K562 (cell line): ENCODE measurements around the gene EML6. TPM values are rescaled to one million over a fixed set of nuclear protein-coding genes. Genes with fewer than 3 reads are reported as not detected.
A peak's percentile ranks its signal among the peaks of the same experiment; 100 is the strongest.

Source experiments
- ATAC-seq: fragments of 200-7000 bp; cut with Tn5 transposase; 3 replicates; pipeline ENCODE4 v1.9.1; 2020; ENCODE audit warnings: moderate library complexity
- BruUV-seq: library from RNA; stranded (reverse); fragments of 400-500 nt; replicated peaks from 2 replicates; lab custom pipeline; 2021; lab: Mats Ljungman, UMichigan
- CTCF ChIA-PET: fragments of 300-600 bp; formaldehyde crosslinking; extraction: SDS; loops from one replicate; lab custom pipeline; 2021; ENCODE audit warnings: low intra/inter-chr PET ratio; lab: Yijun Ruan, JAX
- POLR2A ChIA-PET: fragments of 300-600, 350-650 bp; sonication (Branson Sonifier 250); formaldehyde crosslinking; extraction: SDS; loops from one replicate; lab custom pipeline; 2021; ENCODE audit warnings: antibody characterized with exemption, inconsistent platforms; lab: Yijun Ruan, JAX
- DNase-seq, 4 experiments: peaks; one replicate each; pipeline versions ENCODE4 v3.0.0 to v3.0.0-alpha.2; 2011 to 2018; ENCODE audit warnings: low spot score in 3 of 4, mixed read lengths in 3 of 4; ENCODE audit errors: extremely low read depth in 1 of 4
- FAIRE-seq: peaks from 2 replicates; lab custom pipeline; 2011; peaks lifted over from hg19 to GRCh38; lab: Jason Lieb, UNC
- H2AFZ ChIP-seq: 2 replicates; pipeline ENCODE4 v1.6.0; 2011; ENCODE audit warnings: low read depth, low read length, control low read depth, inconsistent platforms
- H3K27ac ChIP-seq: fragments of 200-600 bp; 3 replicates; pipeline ENCODE4 v1.8.0; 2011; ENCODE audit warnings: low read depth, mild to moderate bottlenecking, control low read depth, inconsistent platforms, low read length, moderate library complexity, mixed read lengths; ENCODE audit errors: extremely low read depth
- H3K27me3 ChIP-seq, 2 experiments: fragments of 300-600 bp in 1 of 2; 2 replicates in 1 of 2; 3 replicates in 1 of 2; pipeline versions ENCODE4 v1.6.0 to v1.8.0; 2011; ENCODE audit warnings: inconsistent platforms in 2 of 2, low read length in 2 of 2, mild to moderate bottlenecking in 1 of 2, mixed read lengths in 1 of 2, moderate library complexity in 1 of 2; ENCODE audit not compliant: control insufficient read depth in 2 of 2, insufficient read depth in 2 of 2
- H3K36me3 ChIP-seq: fragments of 300-600 bp; 3 replicates; pipeline ENCODE4 v1.8.0; 2011; ENCODE audit warnings: mild to moderate bottlenecking, low read length, inconsistent platforms; ENCODE audit not compliant: control insufficient read depth, insufficient read depth
- H3K4me1 ChIP-seq, 2 experiments: fragments of 200-600 bp in 1 of 2; replicated peaks in 1 of 2; 2 replicates in 1 of 2; 3 replicates in 1 of 2; pipeline versions ENCODE4 v1.5.1 to v1.8.0; 2011; ENCODE audit warnings: inconsistent platforms in 2 of 2, low read length in 2 of 2, mild to moderate bottlenecking in 1 of 2, mixed read lengths in 1 of 2, moderate library complexity in 1 of 2; ENCODE audit not compliant: control insufficient read depth in 2 of 2, insufficient read depth in 2 of 2
- H3K4me2 ChIP-seq: 2 replicates; pipeline ENCODE4 v1.6.1; 2011; ENCODE audit warnings: low read length, control low read depth, inconsistent platforms, mixed read lengths; ENCODE audit not compliant: insufficient read depth
- H3K4me3 ChIP-seq: fragments of 200-600 bp; sonication (generic), shearing (Covaris generic); 2 replicates; pipeline ENCODE4 v1.5.1; 2016; ENCODE audit warnings: control low read depth, inconsistent platforms
- H3K79me2 ChIP-seq: fragments of 200-600 bp; 3 replicates; pipeline ENCODE4 v1.8.0; 2011; ENCODE audit warnings: low read length, inconsistent platforms; ENCODE audit not compliant: control insufficient read depth, insufficient read depth
- H3K9ac ChIP-seq, 2 experiments: 2 replicates each; pipeline versions ENCODE4 v1.6.0 to v1.6.1; 2011; ENCODE audit warnings: low read depth in 2 of 2, low read length in 2 of 2, control low read depth in 1 of 2, inconsistent platforms in 1 of 2, mild to moderate bottlenecking in 1 of 2, mixed read lengths in 1 of 2; ENCODE audit not compliant: insufficient read depth in 1 of 2
- H3K9me1 ChIP-seq: one replicate; pipeline ENCODE4 v1.6.0; 2011; ENCODE audit warnings: inconsistent platforms, mild to moderate bottlenecking, low read length, moderate library complexity; ENCODE audit not compliant: control insufficient read depth, insufficient read depth
- H3K9me3 ChIP-seq: replicated peaks from 2 replicates; pipeline ENCODE4 v1.5.1; 2011; ENCODE audit warnings: low read depth, low read length, inconsistent platforms; ENCODE audit not compliant: control insufficient read depth, insufficient read depth
- H4K20me1 ChIP-seq: replicated peaks from 2 replicates; pipeline ENCODE4 v1.6.1; 2011; ENCODE audit warnings: low read length, inconsistent platforms, mixed read lengths; ENCODE audit not compliant: control insufficient read depth, insufficient read depth
- ARNT ChIP-seq, 2 experiments: fragments of 450-650 bp; IDR thresholded peaks; 2 replicates each; pipeline ENCODE4 v1.6.1; 2016; ENCODE audit warnings: mild to moderate bottlenecking in 1 of 2
- CEBPG ChIP-seq, 3 experiments: fragments of 200-800 bp in 1 of 3; sonication (Bioruptor generic) in 1 of 3; sonication (generic) in 1 of 3; formaldehyde crosslinking in 1 of 3; IDR thresholded peaks in 2 of 3; conservative IDR thresholded peaks in 1 of 3; 2 replicates each; pipeline versions ENCODE4 v1.6.1 to v1.8.0; 2016 to 2022; ENCODE audit warnings: missing compliant biosample characterization in 2 of 3, missing genetic modification characterization in 2 of 3, mild to moderate bottlenecking in 1 of 3, missing genetic modification reagents in 1 of 3
- WGBS: fragments of 100-300 bp; shearing (Covaris generic); methylation state at CpG from one replicate; pipeline ENCODE4 v1.1.6; 2016; ENCODE audit warnings: low coverage, mixed read lengths; ENCODE audit not compliant: insufficient coverage; ENCODE audit errors: missing lambda C conversion rate; 5-methylcytosine and 5-hydroxymethylcytosine counted together
- in situ Hi-C: fragments of 300-500 bp; cut with MboI; formaldehyde crosslinking; loops from 4 replicates; pipeline ENCODE4 v1.15.0; 2018; ENCODE audit warnings: inconsistent platforms, mixed read lengths
- intact Hi-C: fragments of 100-400 bp; cut with micrococcal nuclease; formaldehyde crosslinking; loops from 2 replicates; pipeline ENCODE4 v1.14.2; 2022
- polyA plus RNA-seq, 8 experiments: library from polyadenylated mRNA; depleted of rRNA in 4 of 8; stranded (reverse) in 5 of 8; unstranded in 3 of 8; fragments of >200 nt; fragmentation: Nextera tagmentation in 2 of 8; fragmentation: Illumina TruSeq in 1 of 8; extraction: Ambion mirVana in 2 of 8; extraction: Trizol in 1 of 8; gene quantifications; 2 replicates each; pipeline versions ENCODE4 v1.2.1 to v1.2.3, GENCODE V29; 2011 to 2014; ENCODE audit warnings: inconsistent platforms in 1 of 8, missing spikeins in 1 of 8
- total RNA-seq, 7 experiments: library from RNA; depleted of rRNA in 6 of 7; stranded (reverse); fragments of >200 nt in 6 of 7; fragmentation: Illumina TruSeq in 2 of 7; extraction: Trizol in 2 of 7; gene quantifications; 2 replicates each; pipeline versions ENCODE4 v1.2.1 to v1.2.3, GENCODE V29; 2011 to 2021; ENCODE audit warnings: low replicate concordance in 1 of 7

Gene EML6
- total and polyA plus RNA-seq, 9 of the 15 experiments (the other 6 are each of a cell fraction or from before 2014, with no cell fraction given): 0.07 to 0.56 (median 0.25) TPM

- H4K20me1 ChIP-seq: no peaks in the 10 kb centered on the region
- WGBS: 11% methylated on average over 1 of the region's 1 CpG
- H3K79me2 ChIP-seq: no peaks in the 10 kb centered on the region
- H2AFZ ChIP-seq: no peak overlapping the region
- POLR2A ChIA-PET: interaction anchor here (0.7 kb wide), 1 partner anchor 13 kb away, joined by 3 read pairs; no protein-coding TSS in a partner anchor
- TF ChIP-seq ARNT (IDR thresholded peaks at IDR 0.05): no peak
- no peak for TF ChIP-seq CEBPG (CRISPR knock-in tag; IDR thresholded peaks at IDR 0.05)
- peak in 1 of 2 experiments; percentile 69; a peak in 2 of 4 replicates for TF ChIP-seq CEBPG (tag; conservative IDR thresholded peaks at IDR 0.05 in 1 of 2, IDR thresholded peaks at IDR 0.05 in 1 of 2)
- H3K9me1 ChIP-seq: no peaks in the 10 kb centered on the region
- BruUV-seq: no TSS peak
- H3K9me3 ChIP-seq: no peaks in the 10 kb centered on the region
- intact Hi-C loops: no loop called here
- H3K9ac ChIP-seq: no peak overlapping the region
- no peak for FAIRE-seq
- H3K27me3 ChIP-seq: peaks cover 0 to 8% of the 10 kb centered on the region in 2 experiments; a peak in 3 of 5 replicates
- no peak overlapping the region for H3K4me3 ChIP-seq
- in situ Hi-C loops: no loop called here
- H3K4me2 ChIP-seq: no peak overlapping the region
- no peaks in the 10 kb centered on the region for H3K36me3 ChIP-seq
- H3K27ac ChIP-seq: no peak overlapping the region
- H3K4me1 ChIP-seq: no peaks in the 10 kb centered on the region
- no peak for ATAC-seq
- DNase-seq: no peak
- CTCF ChIA-PET: no interaction called here
Measured at GRCh38 chr2:54895730-54896129, 172.3 kb downstream of the EML6 start.
